ENCODE data around the gene MUC5AC. TPM values are rescaled to one million over a fixed set of nuclear protein-coding genes. Genes with fewer than 3 reads are reported as not detected.

The MUC5AC gene
- polyA plus RNA-seq, 4 donors: 0.06 to 0.13 TPM; not detected in 2

DNA sequence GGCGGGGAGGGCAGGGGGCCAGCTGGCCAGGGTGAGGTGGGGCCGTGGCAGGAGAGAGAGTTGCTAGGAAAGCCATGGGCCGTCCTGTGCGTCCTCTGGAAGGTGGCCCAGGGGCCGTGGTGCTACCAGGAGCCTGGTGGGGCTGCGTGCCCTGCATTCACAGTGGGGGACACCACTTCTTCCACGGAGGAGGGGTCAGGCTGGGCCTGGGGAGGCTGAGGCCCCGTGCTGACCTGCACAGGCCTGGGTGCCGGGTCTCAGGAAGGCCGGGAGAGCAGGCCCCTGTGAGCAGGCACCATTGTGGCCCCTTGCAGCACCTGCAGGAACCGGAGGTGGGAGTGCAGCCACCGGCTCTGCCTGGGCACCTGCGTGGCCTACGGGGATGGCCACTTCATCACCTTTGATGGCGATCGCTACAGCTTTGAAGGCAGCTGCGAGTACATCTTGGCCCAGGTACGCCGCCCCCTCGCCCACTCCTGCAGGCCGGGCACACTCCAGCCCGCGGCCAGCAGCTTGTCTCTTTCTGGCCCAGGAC, 77.1 kb downstream of the MUC5AC start:
- no peaks in the 10 kb centered on the region for H3K36me3 ChIP-seq (ENCODE audit: control insufficient read depth in 3 of 3, insufficient read depth in 2 of 3, low read depth in 1 of 3, low read length in 3 of 3)
- H3K9me3 ChIP-seq (ENCODE audit: control insufficient read depth in 2 of 2, insufficient read depth in 1 of 2, low read depth in 1 of 2, low read length in 1 of 2): no peaks in the 10 kb centered on the region
- peak in 1 of 2 donors; percentile 1 for DNase-seq
- 73 to 86% (median 79%) methylated on average over 12 to 23 of the region's 23 CpGs for WGBS, 3 donors
- H3K27me3 ChIP-seq (ENCODE audit: control insufficient read depth in 3 of 3, insufficient read depth in 3 of 3, low read length in 3 of 3): peaks cover 0 to 3% (median 0%) of the 10 kb centered on the region in 3 donors
- peaks cover 0 to 2% (median 0%) of the 10 kb centered on the region in 3 donors for H3K4me1 ChIP-seq (ENCODE audit: control insufficient read depth in 3 of 3, insufficient read depth in 2 of 3, low read depth in 1 of 3, low read length in 2 of 3)
- H3K27ac ChIP-seq (ENCODE audit: low read depth in 1 of 3, low read length in 2 of 3): no peak overlapping the region
- no peak for FAIRE-seq
- H3K4me3 ChIP-seq (ENCODE audit: low read depth in 1 of 3, low read length in 3 of 3): no peak overlapping the region

DNA sequence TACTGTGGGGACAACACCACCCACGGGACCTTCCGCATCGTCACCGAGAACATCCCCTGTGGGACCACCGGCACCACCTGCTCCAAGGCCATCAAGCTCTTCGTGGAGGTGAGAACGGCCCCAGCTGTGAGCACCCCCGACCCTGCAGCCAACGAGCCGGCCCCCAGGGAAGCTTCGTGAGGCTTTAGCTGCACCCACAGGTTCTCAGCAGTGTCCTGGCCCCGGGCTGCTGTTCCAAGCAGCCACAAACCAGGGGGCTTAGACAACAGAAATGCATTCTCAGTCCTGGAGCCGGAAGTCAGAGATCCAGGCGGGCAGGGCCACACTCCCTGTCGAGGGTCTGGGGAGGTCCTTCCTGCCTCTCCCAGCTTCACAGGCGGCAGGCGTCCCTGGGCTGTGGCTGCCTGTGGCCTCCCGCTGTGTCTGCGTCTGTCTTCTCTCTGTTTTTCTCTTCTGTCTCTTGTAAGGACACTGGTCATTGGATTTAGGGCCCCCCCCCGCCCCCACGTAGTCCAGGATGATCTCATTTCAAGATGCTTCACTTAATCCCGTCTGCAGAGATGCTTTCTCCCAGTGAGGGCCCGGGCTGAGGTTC, 77.7 kb downstream of the MUC5AC start:
- no peak for DNase-seq
- 68 to 73% (median 70%) methylated on average over 23 of the region's 23 CpGs for WGBS, 3 donors
- no peaks in the 10 kb centered on the region for H3K9me3 ChIP-seq (ENCODE audit: control insufficient read depth in 2 of 2, insufficient read depth in 1 of 2, low read depth in 1 of 2, low read length in 1 of 2)

DNA sequence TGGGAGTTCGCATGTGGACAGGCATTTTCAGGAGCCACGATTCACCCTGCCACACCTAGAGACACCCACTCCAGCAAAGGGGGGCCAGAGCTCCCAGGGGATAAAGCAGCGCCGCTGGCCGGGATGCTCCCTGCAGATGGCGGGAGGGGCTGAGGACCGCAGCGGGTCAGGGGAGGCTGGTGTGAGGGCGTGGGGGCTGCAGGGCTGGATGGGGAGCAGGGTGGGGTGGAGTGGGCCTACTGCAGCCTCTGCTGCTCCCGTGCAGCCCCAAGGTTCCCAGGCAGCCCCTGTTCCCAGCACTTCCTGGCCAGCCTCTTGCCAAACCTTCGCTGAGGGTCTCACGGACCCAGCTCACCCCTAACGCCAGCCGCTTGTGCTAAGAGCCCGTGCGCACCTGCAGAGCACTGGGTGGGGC, 78.2 kb downstream of the MUC5AC start:
- FAIRE-seq: no peak
- no peaks in the 10 kb centered on the region for H3K27me3 ChIP-seq (ENCODE audit: control insufficient read depth in 3 of 3, insufficient read depth in 3 of 3, low read length in 3 of 3)
- DNase-seq: no peak
- no peaks in the 10 kb centered on the region for H3K36me3 ChIP-seq (ENCODE audit: control insufficient read depth in 3 of 3, insufficient read depth in 2 of 3, low read depth in 1 of 3, low read length in 3 of 3)
- H3K4me1 ChIP-seq (ENCODE audit: control insufficient read depth in 3 of 3, insufficient read depth in 2 of 3, low read depth in 1 of 3, low read length in 2 of 3): peaks cover 0 to 2% (median 0%) of the 10 kb centered on the region in 3 donors
- H3K27ac ChIP-seq (ENCODE audit: low read depth in 1 of 3, low read length in 2 of 3): no peak overlapping the region
- WGBS, 3 donors: 56 to 70% (median 67%) methylated on average over 13 to 16 of the region's 16 CpGs
- no peaks in the 10 kb centered on the region for H3K9me3 ChIP-seq (ENCODE audit: control insufficient read depth in 2 of 2, insufficient read depth in 1 of 2, low read depth in 1 of 2, low read length in 1 of 2)
- H3K4me3 ChIP-seq (ENCODE audit: low read depth in 1 of 3, low read length in 3 of 3): no peak overlapping the region

More for the DNA sequence above, 77.7 kb downstream of the MUC5AC start:
- Histone ChIP-seq H3K36me3 (ENCODE audit: control insufficient read depth in 3 of 3, insufficient read depth in 2 of 3, low read depth in 1 of 3, low read length in 3 of 3) (no peaks in the 10 kb centered on the region), H3K27ac (ENCODE audit: low read depth in 1 of 3, low read length in 2 of 3) (no peak overlapping the region), H3K4me3 (ENCODE audit: low read depth in 1 of 3, low read length in 3 of 3) (no peak overlapping the region), H3K4me1 (ENCODE audit: control insufficient read depth in 3 of 3, insufficient read depth in 2 of 3, low read depth in 1 of 3, low read length in 2 of 3) (peaks cover 0 to 2% (median 0%) of the 10 kb centered on the region in 3 donors), H3K27me3 (ENCODE audit: control insufficient read depth in 3 of 3, insufficient read depth in 3 of 3, low read length in 3 of 3) (peaks cover 0 to under 1% (median 0%) of the 10 kb centered on the region in 3 donors)
- FAIRE-seq: no peak

DNA sequence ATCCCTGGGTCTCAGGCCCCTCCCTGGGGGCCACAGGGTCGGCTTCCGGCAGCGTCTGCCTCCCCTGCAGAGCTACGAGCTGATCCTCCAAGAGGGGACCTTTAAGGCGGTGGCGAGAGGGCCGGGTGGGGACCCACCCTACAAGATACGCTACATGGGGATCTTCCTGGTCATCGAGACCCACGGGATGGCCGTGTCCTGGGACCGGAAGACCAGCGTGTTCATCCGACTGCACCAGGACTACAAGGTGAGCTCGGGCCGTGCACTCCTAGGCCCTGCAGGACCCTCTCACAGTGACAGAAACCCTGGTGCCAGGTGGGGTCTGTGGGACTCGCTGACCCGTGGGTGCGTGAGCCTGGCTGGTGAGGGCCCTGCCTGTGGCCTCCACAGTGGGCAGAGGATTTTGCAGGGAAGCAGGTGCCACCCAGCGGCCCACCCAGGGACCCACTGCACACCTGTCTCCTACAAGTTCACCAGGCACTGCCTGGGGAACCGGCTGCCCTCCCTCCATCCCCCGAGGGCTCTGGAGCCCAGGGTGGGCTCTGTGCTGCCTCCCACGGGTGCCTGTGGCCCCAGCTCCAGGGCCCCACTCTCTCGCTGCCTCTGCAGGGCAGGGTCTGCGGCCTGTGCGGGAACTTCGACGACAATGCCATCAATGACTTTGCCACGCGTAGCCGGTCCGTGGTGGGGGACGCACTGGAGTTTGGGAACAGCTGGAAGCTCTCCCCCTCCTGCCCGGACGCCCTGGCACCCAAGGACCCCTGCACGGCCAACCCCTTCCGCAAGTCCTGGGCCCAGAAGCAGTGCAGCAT, 78.8 kb downstream of the MUC5AC start:
- Histone ChIP-seq H3K36me3 (ENCODE audit: control insufficient read depth in 3 of 3, insufficient read depth in 2 of 3, low read depth in 1 of 3, low read length in 3 of 3) (no peaks in the 10 kb centered on the region), H3K27ac (ENCODE audit: low read depth in 1 of 3, low read length in 2 of 3) (no peak overlapping the region), H3K4me3 (ENCODE audit: low read depth in 1 of 3, low read length in 3 of 3) (no peak overlapping the region), H3K9me3 (ENCODE audit: control insufficient read depth in 2 of 2, insufficient read depth in 1 of 2, low read depth in 1 of 2, low read length in 1 of 2) (peaks cover 0 to 3% of the 10 kb centered on the region in 2 donors), H3K27me3 (ENCODE audit: control insufficient read depth in 3 of 3, insufficient read depth in 3 of 3, low read length in 3 of 3) (no peaks in the 10 kb centered on the region), H3K4me1 (ENCODE audit: control insufficient read depth in 3 of 3, insufficient read depth in 2 of 3, low read depth in 1 of 3, low read length in 2 of 3) (peaks cover 0 to 2% (median 0%) of the 10 kb centered on the region in 3 donors)
- DNase-seq: no peak
- WGBS, 3 donors: 76 to 84% (median 80%) methylated on average over 33 to 37 of the region's 37 CpGs
- FAIRE-seq: no peak

DNA sequence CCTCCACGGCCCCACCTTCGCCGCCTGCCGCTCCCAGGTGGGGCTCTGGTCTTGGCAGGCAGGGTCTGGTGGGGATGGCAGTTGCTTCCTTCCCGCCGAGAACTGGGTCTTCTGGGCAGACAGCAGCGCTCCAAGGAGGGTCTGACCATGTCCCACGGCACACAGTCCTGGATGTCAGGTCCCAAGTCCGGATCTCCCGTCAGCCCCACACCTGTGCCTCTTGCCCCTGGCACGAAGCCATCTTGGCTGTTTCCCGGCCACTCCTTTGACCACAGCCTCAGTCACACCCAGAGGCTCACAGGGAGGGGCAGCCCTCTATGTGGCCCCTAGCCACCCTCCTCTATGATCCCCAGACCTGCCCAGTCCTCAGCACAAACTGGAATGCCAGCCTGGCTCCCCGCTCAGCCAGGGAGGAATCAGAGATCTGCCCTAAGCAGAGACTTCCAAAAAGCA, 79.4 kb downstream of the MUC5AC start:
- peaks cover 0 to 3% (median 0%) of the 10 kb centered on the region in 3 donors for H3K36me3 ChIP-seq (ENCODE audit: control insufficient read depth in 3 of 3, insufficient read depth in 2 of 3, low read depth in 1 of 3, low read length in 3 of 3)
- FAIRE-seq (no peak), DNase-seq (peak in 1 of 2 donors; percentile 32)
- H3K27me3 ChIP-seq (ENCODE audit: control insufficient read depth in 3 of 3, insufficient read depth in 3 of 3, low read length in 3 of 3): no peaks in the 10 kb centered on the region
- no peak overlapping the region for H3K4me3 ChIP-seq (ENCODE audit: low read depth in 1 of 3, low read length in 3 of 3)
- peaks cover 0 to 2% (median 0%) of the 10 kb centered on the region in 3 donors for H3K4me1 ChIP-seq (ENCODE audit: control insufficient read depth in 3 of 3, insufficient read depth in 2 of 3, low read depth in 1 of 3, low read length in 2 of 3)
- 21 to 71% (median 43%) methylated on average over 12 to 13 of the region's 13 CpGs for WGBS, 3 donors
- H3K9me3 ChIP-seq (ENCODE audit: control insufficient read depth in 2 of 2, insufficient read depth in 1 of 2, low read depth in 1 of 2, low read length in 1 of 2): peaks cover 0 to 8% of the 10 kb centered on the region in 2 donors
- no peak overlapping the region for H3K27ac ChIP-seq (ENCODE audit: low read depth in 1 of 3, low read length in 2 of 3)

DNA sequence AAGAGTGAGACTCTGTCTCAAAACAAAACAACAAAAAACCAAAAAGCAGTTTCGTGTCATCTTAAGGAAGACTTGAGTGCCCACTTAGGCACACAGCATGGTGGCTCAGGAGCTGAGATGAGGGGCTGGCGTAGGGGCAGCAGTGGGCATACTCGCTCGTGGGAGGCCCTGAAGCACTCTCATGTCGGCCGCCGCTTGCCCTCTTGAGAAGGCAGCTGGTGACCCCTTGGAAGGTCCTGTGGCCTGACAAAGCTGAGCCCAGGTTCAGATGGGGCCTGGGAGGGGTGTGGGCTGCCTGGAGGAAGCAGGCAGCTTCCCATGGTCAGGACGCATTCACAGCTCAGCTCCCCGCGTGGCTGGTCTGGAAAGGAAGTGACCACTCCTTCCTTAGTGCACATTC, 80.1 kb downstream of the MUC5AC start:
- Histone ChIP-seq H3K4me3 (ENCODE audit: low read depth in 1 of 3, low read length in 3 of 3) (no peak overlapping the region), H3K4me1 (ENCODE audit: control insufficient read depth in 3 of 3, insufficient read depth in 2 of 3, low read depth in 1 of 3, low read length in 2 of 3) (peaks cover 0 to 2% (median 0%) of the 10 kb centered on the region in 3 donors), H3K27me3 (ENCODE audit: control insufficient read depth in 3 of 3, insufficient read depth in 3 of 3, low read length in 3 of 3) (no peaks in the 10 kb centered on the region), H3K27ac (ENCODE audit: low read depth in 1 of 3, low read length in 2 of 3) (no peak overlapping the region), H3K36me3 (ENCODE audit: control insufficient read depth in 3 of 3, insufficient read depth in 2 of 3, low read depth in 1 of 3, low read length in 3 of 3) (peaks cover 0 to 3% (median 0%) of the 10 kb centered on the region in 3 donors), H3K9me3 (ENCODE audit: control insufficient read depth in 2 of 2, insufficient read depth in 1 of 2, low read depth in 1 of 2, low read length in 1 of 2) (peaks cover 0 to 13% of the 10 kb centered on the region in 2 donors)
- DNase-seq: no peak
- FAIRE-seq: no peak
- 76 to 81% (median 76%) methylated on average over 10 of the region's 10 CpGs for WGBS, 3 donors

DNA sequence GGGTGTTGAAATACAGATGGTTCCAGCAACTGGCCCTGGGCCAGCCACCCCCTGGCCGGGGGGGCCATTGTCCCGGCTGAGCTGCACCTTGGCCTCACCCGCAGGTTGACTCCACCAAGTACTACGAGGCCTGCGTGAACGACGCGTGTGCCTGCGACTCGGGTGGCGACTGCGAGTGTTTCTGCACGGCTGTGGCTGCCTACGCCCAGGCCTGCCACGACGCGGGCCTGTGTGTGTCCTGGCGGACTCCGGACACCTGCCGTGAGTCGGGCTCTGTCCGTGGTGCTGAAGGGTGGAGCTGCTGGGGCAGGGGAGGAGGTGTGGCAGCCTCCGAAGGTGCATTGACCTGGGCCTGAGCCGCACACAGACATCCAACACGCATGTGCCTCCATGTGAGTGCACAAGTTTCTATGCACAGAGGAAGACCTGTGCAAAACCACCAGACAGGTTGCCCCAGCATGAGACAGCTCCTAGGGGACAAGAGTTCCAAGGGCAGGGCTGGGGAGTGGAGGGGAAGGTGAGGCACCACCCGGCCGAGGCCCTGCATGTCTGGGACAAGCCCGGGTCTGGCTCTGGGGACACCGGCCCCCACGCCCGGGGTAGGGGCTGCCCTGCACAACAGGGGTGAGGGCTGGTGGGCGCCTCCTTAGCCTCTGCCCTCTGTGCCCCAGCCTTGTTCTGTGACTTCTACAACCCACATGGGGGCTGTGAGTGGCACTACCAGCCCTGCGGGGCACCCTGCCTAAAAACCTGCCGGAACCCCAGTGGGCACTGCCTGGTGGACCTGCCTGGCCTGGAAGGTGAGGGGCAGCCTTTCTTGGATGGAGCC, 81.2 kb downstream of the MUC5AC start:
- WGBS, 3 donors: 20 to 58% (median 41%) methylated on average over 34 of the region's 34 CpGs
- H3K27me3 ChIP-seq (ENCODE audit: control insufficient read depth in 3 of 3, insufficient read depth in 3 of 3, low read length in 3 of 3): no peaks in the 10 kb centered on the region
- H3K27ac ChIP-seq (ENCODE audit: low read depth in 1 of 3, low read length in 2 of 3): no peak overlapping the region
- H3K4me1 ChIP-seq (ENCODE audit: control insufficient read depth in 3 of 3, insufficient read depth in 2 of 3, low read depth in 1 of 3, low read length in 2 of 3): no peaks in the 10 kb centered on the region
- peak; percentile 63 to 79 for DNase-seq
- no peak overlapping the region for H3K4me3 ChIP-seq (ENCODE audit: low read depth in 1 of 3, low read length in 3 of 3)
- FAIRE-seq: no peak
- peaks cover 0 to 3% (median 0%) of the 10 kb centered on the region in 3 donors for H3K36me3 ChIP-seq (ENCODE audit: control insufficient read depth in 3 of 3, insufficient read depth in 2 of 3, low read depth in 1 of 3, low read length in 3 of 3)
- peaks cover 0 to 13% of the 10 kb centered on the region in 2 donors for H3K9me3 ChIP-seq (ENCODE audit: control insufficient read depth in 2 of 2, insufficient read depth in 1 of 2, low read depth in 1 of 2, low read length in 1 of 2)
